Mucosa of descending colon (tissue), 3 donors: Measurements from ENCODE around the gene DLK2. TPM values are rescaled to one million over a fixed set of nuclear protein-coding genes. Genes with fewer than 3 reads are reported as not detected.
A peak's percentile ranks its signal among the peaks of the same experiment; 100 is the strongest.

Experiments used
- ATAC-seq: fragments of 200-7000 bp; cut with Tn5 transposase; one replicate; pipeline ENCODE4 v1.9.1; 2020; ENCODE audit warnings: mild to moderate bottlenecking, moderate library complexity
- DNase-seq, 3 donors: peaks; one replicate each; pipeline ENCODE4 v3.0.0-alpha.2; 2020
- H3K36me3 ChIP-seq: fragments of 200-600 bp; one replicate; pipeline ENCODE4 v1.8.0; 2021; ENCODE audit warnings: low read depth, mild to moderate bottlenecking
- H3K4me1 ChIP-seq: fragments of 200-600 bp; one replicate; pipeline ENCODE4 v1.8.0; 2021; ENCODE audit warnings: low read depth, mild to moderate bottlenecking
- H3K4me3 ChIP-seq: fragments of 200-600 bp; one replicate; pipeline ENCODE4 v1.8.0; 2021; ENCODE audit warnings: mild to moderate bottlenecking
- H3K9me3 ChIP-seq: fragments of 200-600 bp; one replicate; pipeline ENCODE4 v1.8.0; 2021; ENCODE audit warnings: mild to moderate bottlenecking
- intact Hi-C, 2 donors: fragments of 100-400 bp; cut with DNase I in 1 of 2; cut with micrococcal nuclease in 1 of 2; formaldehyde crosslinking; loops; one replicate each; pipeline versions ENCODE4 v1.11.0 to v1.11.1; 2022; cut with DNase I, micrococcal nuclease
- total RNA-seq, 3 donors: library from RNA; stranded (reverse); fragmentation: NEBNext Ultra II Directional in 2 of 3; extraction: Animal tissue kit (Norgen Biotek cat#: 25700) in 2 of 3; gene quantifications; one replicate each; pipeline versions ENCODE4 v1.2.1 to v1.2.4, GENCODE V29; 2021 to 2023
- TF ChIP-seq, protein P1 (sequence below): fragments of 200-600 bp; IDR thresholded peaks from one replicate; pipeline ENCODE4 v1.8.0; 2022; ENCODE audit warnings: antibody characterized with exemption, mild to moderate bottlenecking
- donor health status: DM: no; HTN: no; CAD: no; lungs with moderate emphysema.
- donor health status: DM: no; HTN: no; CAD: no.
- donor health status: DM: no; HTN: yes; CAD: no.

DLK2 gene
- total RNA-seq, 3 donors from 2014 or later = 0.47 TPM; not detected in 2

DNA sequence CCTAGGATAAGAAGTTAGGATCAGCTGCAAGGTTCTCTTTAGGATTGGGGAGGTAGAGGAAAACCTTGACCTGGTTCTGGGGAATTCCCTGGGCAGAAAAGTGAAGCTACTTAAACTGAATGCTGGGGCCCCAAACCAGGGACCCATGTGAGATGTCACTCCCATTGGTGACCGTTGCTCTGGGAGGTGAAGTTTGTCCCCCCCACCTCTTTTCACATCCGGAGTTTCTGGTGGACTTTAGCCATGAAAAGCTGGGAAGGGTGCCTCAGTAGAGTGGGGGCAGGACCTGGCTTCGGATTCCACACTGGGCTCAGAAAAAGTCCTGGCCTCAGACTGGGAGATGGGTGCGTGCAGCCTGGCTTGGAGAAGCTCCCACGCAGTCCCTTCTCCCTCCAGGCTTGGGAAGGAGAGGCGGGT lies 35.2 kb upstream of the DLK2 start:
- ATAC-seq (no peak), DNase-seq (no peak)
- intact Hi-C loops = no loop called here
- TF ChIP-seq, protein P1, sequence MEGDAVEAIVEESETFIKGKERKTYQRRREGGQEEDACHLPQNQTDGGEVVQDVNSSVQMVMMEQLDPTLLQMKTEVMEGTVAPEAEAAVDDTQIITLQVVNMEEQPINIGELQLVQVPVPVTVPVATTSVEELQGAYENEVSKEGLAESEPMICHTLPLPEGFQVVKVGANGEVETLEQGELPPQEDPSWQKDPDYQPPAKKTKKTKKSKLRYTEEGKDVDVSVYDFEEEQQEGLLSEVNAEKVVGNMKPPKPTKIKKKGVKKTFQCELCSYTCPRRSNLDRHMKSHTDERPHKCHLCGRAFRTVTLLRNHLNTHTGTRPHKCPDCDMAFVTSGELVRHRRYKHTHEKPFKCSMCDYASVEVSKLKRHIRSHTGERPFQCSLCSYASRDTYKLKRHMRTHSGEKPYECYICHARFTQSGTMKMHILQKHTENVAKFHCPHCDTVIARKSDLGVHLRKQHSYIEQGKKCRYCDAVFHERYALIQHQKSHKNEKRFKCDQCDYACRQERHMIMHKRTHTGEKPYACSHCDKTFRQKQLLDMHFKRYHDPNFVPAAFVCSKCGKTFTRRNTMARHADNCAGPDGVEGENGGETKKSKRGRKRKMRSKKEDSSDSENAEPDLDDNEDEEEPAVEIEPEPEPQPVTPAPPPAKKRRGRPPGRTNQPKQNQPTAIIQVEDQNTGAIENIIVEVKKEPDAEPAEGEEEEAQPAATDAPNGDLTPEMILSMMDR = no peak
- no peaks in the 10 kb centered on the region for H3K36me3 ChIP-seq
- no peaks in the 10 kb centered on the region for H3K9me3 ChIP-seq
- H3K4me3 ChIP-seq = no peak overlapping the region
- H3K4me1 ChIP-seq = peaks cover 7% of the 10 kb centered on the region

DNA sequence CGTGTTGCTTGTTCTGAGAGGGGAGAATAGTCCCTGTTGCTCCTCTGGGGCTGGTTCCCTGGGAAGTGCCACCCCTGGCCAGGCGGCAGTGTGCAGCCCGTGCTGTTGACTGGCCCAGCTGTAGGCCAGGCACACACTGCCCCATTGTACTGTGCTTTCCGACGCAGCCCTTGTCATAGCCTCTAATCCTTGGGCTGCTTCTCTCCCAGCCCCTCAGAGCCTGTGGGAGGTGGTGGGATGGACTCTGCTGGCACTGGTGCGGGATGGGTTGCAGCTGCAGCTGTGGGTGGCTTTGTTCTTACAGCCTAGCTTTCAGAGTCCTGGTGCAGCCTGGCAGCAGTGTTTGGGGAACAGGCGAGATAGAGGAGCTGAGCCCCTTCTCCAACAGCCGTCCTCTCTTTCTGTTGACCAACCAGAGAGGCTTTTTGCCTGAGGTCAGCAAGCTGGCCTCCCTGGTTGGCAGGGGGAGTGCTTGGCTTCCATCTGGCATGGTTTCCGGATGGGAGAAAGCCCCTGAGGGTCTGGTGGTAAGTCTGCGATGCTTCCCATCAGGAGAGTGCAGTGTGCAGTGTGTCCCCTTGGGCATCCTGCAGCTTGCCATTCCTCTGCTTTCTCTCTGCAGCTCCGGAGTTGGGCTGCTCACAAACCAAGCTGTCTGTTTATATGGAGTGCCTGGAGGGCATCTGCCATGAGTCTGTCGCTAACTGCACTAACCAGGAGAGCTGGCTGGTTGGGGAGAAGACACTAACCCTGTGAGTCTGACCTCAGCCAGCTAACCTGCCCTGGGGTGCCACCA lies 34.1 kb upstream of the DLK2 start:
- H3K9me3 ChIP-seq = no peaks in the 10 kb centered on the region
- no peak overlapping the region for H3K4me3 ChIP-seq
- TF ChIP-seq, protein P1 = no peak
- peaks cover 7% of the 10 kb centered on the region for H3K4me1 ChIP-seq
- intact Hi-C loops = no loop called here
- H3K36me3 ChIP-seq = no peaks in the 10 kb centered on the region
- no peak for ATAC-seq
- DNase-seq = no peak

DNA sequence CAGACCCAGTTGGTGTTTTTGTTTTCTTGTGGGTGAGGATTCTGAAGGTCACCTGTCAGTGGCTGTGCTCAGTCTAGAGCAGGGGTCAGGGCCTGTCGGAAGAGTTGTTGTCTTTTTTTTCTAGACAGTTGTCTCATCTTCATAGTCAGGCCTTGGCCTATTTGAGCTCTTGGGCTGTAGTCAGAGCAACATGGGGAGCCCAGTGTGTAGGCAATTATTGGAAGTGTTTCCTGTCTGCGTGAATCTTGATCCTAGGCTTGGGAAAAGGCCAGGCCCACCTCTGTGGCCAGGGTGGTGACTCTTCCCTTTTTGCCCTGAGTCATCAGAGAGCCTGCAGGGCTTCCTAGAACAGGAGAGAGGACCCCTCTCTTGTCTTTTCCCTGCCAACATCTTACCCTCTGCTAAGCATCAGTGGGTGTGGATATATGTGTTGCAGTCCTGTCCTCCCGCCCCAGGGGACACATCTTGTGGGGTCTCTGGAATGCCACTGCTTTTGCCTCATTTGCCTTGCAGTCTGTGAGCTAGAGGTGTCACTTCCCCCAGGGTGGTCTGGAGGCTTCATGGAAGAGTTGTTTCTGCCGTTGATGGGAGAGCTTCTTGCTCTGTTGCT lies 33.4 kb upstream of the DLK2 start:
- ATAC-seq (no peak), DNase-seq (no peak)
- intact Hi-C loops = no loop called here
- Histone ChIP-seq H3K4me1 (peaks cover 7% of the 10 kb centered on the region), H3K36me3 (no peaks in the 10 kb centered on the region), H3K4me3 (no peak overlapping the region), H3K9me3 (no peaks in the 10 kb centered on the region)
- TF ChIP-seq, protein P1 = no peak

DNA sequence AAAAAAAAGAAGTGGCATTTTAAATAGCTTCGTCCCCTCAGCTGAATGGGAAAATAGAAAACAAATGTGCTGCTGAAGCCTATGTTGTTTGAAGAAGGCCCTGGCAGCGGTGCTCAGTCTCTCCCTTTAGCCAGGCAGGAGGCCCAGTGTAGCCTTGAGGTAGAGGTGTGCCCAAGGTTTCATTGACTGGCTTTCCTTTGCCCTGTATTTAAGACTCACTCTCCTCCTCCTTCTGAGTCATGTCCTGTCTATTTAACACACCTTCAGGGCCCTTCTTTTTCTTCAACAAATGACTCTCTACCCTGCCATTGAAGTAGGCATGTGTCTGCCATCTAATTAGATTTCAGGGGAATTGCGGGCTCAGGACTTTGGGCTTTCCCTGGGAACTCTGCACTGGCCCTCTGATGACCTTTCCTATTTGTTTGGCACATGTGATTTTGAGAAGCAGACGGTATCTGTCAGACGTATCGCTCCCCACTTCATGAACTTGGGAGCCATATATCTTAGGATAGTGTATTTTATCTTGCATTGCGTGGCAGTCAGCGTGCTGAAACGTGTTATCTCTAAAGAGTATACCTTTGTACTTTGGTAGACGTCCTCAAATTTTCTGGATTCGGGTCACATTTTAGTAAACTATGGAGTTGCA lies 26.4 kb upstream of the DLK2 start:
- no peak for DNase-seq
- TF ChIP-seq, protein P1 = no peak
- peak; percentile 34 for ATAC-seq
- Histone ChIP-seq H3K36me3 (no peaks in the 10 kb centered on the region), H3K4me1 (peaks cover 9% of the 10 kb centered on the region), H3K4me3 (no peak overlapping the region), H3K9me3 (no peaks in the 10 kb centered on the region)
- intact Hi-C loops = no loop called here

DNA sequence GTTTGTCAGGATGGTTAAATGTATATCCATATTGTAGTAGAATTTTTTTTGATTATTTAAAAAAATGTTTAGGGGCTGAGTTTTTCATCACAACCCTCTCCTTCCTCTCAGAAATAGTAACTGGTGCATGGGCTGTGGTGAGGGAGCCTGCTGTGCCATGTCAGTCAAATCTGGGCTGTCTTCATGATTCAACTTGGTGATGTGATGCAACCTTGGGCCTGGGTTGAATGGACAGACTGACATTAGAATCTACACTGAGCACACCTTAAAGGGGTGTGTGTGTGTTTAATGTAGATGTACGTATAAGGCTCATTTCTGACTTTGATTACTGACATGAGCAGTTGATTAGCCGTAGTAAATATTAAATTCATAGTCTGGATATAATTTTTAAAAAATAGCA lies 25.7 kb upstream of the DLK2 start:
- ATAC-seq = no peak
- Histone ChIP-seq H3K36me3 (no peaks in the 10 kb centered on the region), H3K9me3 (no peaks in the 10 kb centered on the region), H3K4me3 (no peak overlapping the region), H3K4me1 (peaks cover 9% of the 10 kb centered on the region)
- DNase-seq = no peak
- intact Hi-C loops = no loop called here
- TF ChIP-seq, protein P1 = no peak
